Motor neuron (in vitro differentiated cells): ENCODE data around the gene FBLIM1. TPM values are rescaled to one million over a fixed set of nuclear protein-coding genes. Genes with fewer than 3 reads are reported as not detected.
A peak's percentile ranks its signal among the peaks of the same experiment; 100 is the strongest.

Source experiments
- ATAC-seq, 8 experiments: fragments of 200-7000 bp; cut with Tn5 transposase; replicated peaks in 6 of 8; 2 replicates each; pipeline ENCODE4 v1.8.0; 2021; ENCODE audit warnings: mild to moderate bottlenecking in 8 of 8, moderate library complexity in 8 of 8
- H3K27ac ChIP-seq, 2 donors: fragments of 250-450 bp; sonication (Bioruptor Pico); 2 replicates each; pipeline ENCODE4 v1.9.0; 2021; ENCODE audit warnings: antibody characterized with exemption in 2 of 2, mild to moderate bottlenecking in 2 of 2, moderate library complexity in 1 of 2
- H3K4me1 ChIP-seq, 2 donors: fragments of 250-450 bp; sonication (Bioruptor Pico); replicated peaks in 1 of 2; 2 replicates each; pipeline ENCODE4 v1.6.1; 2021; ENCODE audit warnings: antibody characterized with exemption in 2 of 2, mild to moderate bottlenecking in 2 of 2, moderate library complexity in 1 of 2
- H3K4me3 ChIP-seq, 5 donors: fragments of 250-450 bp; sonication (Bioruptor Pico); 2 replicates each; pipeline ENCODE4 v1.9.0; 2021; ENCODE audit warnings: antibody characterized with exemption in 5 of 5, mild to moderate bottlenecking in 5 of 5, moderate library complexity in 4 of 5
- WGBS, 10 experiments: fragments of 450-650 bp; shearing (Covaris generic); methylation state at CpG; one replicate each; pipeline ENCODE4 v1.0.0; 2022; 5-methylcytosine and 5-hydroxymethylcytosine counted together
- in situ Hi-C, 9 experiments: fragments of 400-800 bp; cut with MboI; loops; one replicate each; pipeline ENCODE4 v1.15.0; 2021; ENCODE audit warnings: low sequenced_read_pairs in 9 of 9, low pct_unique_long_range_greater_than_20kb in 2 of 9; ENCODE audit not compliant: unreplicated experiment in 9 of 9
- total RNA-seq, 8 experiments: library from RNA; unstranded; fragments of 300-600 nt; gene quantifications; 2 replicates each; pipeline versions ENCODE4 v1.2.3 to v1.2.4, GENCODE V29; 2022

Gene FBLIM1
- total RNA-seq, 8 experiments from 2014 or later = 2.0 to 35.1 (median 9.6) TPM

DNA sequence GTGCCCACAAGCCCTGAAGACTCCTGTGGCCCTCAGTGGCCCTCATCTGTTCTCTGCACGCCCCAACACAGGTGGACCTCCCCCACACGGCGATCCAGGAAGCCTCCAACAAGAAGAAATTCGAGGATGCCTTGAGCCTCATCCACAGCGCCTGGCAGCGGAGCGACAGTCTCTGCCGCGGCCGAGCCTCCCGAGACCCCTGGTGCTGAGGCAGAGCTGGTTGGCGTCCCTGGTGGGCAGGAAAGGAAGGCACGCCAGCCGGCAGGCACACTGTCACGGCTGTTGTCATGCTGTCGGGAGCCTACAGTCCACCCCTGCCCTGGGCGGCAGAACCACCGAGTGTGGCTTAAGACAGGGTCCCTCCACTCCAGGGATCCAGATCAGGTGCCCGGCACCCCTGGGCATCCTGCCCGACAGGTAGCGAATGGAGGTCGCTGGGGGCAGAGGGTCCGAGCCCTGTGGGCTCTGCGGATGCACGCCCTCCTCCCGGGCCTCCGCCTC lies 24.8 kb upstream of the FBLIM1 start:
- H3K27ac ChIP-seq = no peak overlapping the region
- 80 to 100% (median 95%) methylated on average over 2 to 21 of the region's 27 CpGs; no CpG with 5 or more reads in 5 of the 10 experiments for WGBS, 10 experiments
- H3K4me3 ChIP-seq = no peak overlapping the region
- no peak for ATAC-seq
- H3K4me1 ChIP-seq = peaks cover 0 to 2% of the 10 kb centered on the region in 2 donors
- in situ Hi-C loops = no loop called here

DNA sequence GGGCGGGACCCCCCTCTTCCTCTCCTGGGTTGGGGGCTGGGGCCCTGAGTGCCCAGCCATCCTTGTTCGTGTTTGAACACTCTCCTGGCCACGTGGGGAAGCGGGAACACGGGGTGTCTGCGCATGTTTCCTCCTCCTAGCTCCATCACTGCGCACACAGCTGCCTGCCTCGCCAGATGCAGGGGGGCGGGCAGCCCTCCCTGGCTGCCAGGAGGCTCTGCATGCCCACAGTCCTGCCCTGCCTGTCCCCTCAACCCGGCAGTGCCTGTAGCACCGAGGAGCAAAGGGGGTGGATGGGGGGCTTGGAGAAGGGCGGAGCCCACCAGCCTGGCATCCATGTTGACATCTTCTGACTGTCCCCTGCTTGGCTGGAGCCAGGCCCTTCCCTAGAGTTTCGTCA lies 24.3 kb upstream of the FBLIM1 start:
- in situ Hi-C loops = no loop called here
- peak overlapping the region in 1 of 2 donors; percentile 26 for H3K27ac ChIP-seq
- no peak for ATAC-seq
- 60 to 100% (median 95%) methylated on average over 1 to 10 of the region's 13 CpGs; no CpG with 5 or more reads in 6 of the 10 experiments for WGBS, 10 experiments
- H3K4me1 ChIP-seq = peaks cover 0 to 2% of the 10 kb centered on the region in 2 donors
- H3K4me3 ChIP-seq = no peak overlapping the region

DNA sequence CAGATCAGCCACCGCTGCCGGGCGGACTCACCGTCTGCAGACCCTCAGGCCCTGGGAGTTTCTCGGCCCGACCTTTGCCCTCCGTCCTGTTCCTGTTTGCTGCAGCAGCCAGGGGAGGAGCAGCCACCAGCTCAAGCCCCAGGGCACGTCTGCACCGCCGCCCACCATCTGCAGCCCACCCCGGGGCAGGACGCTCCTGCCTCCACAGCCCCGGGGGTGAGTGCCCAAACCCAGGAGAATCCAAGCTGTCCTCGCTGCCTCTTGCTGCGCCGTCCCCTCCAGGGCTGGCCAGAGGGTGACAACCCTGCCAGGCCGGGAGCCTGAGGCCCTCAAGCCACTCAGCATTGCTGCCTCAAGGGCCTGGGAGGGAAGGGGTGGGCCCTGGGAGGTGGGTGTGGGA lies 23.7 kb upstream of the FBLIM1 start:
- 43 to 82% (median 78%) methylated on average over 1 to 8 of the region's 17 CpGs; no CpG with 5 or more reads in 4 of the 10 experiments for WGBS, 10 experiments
- peak in 2 of 8 experiments; percentile 6 to 12 for ATAC-seq

DNA sequence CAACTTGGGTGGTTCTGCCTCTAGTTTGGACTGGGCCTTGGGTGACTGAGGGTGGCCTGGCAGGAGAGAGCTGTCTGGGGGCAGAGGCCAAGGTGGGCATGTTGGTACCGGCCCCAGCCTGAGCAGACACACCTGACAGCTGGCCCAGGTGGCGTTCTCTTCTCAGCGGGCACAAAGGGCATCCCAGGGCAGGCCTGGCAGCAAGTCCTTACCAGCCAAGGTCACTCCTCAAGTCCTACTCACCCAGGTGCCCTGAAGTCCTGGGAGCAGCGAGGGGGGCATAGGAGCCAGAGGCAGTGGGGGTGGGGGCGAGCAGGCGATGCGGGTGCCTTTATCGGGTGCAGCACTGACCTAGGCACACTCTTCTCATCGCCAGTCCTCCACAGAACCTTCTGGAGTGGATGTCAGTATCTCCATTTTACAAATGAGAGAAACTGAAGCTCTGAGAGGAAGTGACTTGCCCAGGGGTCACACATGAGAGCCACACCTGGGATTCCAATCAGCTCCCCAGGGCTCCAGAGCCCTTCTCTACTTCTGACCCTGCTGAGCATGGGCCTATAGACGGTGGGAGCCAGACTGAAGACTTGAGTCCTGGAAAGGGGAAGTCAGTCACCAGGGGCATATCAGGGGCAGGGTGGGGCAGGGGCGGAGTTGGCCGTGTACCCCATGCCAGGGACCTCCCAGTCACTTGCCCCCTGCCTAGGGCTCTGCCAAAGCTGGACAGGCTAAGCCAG lies 23.1 kb upstream of the FBLIM1 start:
- Histone ChIP-seq H3K4me1 (peaks cover 0 to 2% of the 10 kb centered on the region in 2 donors), H3K4me3 (no peak overlapping the region), H3K27ac (no peak overlapping the region)
- no peak for ATAC-seq
- 78 to 83% methylated on average over 3 to 4 of the region's 12 CpGs; no CpG with 5 or more reads in 8 of the 10 experiments for WGBS, 10 experiments
- in situ Hi-C loops = no loop called here

More for the DNA sequence above, 23.7 kb upstream of the FBLIM1 start:
- H3K4me1 ChIP-seq = peaks cover 0 to 2% of the 10 kb centered on the region in 2 donors
- in situ Hi-C loops = no loop called here
- H3K4me3 ChIP-seq = no peak overlapping the region
- peak overlapping the region; percentile 5 to 26 for H3K27ac ChIP-seq

DNA sequence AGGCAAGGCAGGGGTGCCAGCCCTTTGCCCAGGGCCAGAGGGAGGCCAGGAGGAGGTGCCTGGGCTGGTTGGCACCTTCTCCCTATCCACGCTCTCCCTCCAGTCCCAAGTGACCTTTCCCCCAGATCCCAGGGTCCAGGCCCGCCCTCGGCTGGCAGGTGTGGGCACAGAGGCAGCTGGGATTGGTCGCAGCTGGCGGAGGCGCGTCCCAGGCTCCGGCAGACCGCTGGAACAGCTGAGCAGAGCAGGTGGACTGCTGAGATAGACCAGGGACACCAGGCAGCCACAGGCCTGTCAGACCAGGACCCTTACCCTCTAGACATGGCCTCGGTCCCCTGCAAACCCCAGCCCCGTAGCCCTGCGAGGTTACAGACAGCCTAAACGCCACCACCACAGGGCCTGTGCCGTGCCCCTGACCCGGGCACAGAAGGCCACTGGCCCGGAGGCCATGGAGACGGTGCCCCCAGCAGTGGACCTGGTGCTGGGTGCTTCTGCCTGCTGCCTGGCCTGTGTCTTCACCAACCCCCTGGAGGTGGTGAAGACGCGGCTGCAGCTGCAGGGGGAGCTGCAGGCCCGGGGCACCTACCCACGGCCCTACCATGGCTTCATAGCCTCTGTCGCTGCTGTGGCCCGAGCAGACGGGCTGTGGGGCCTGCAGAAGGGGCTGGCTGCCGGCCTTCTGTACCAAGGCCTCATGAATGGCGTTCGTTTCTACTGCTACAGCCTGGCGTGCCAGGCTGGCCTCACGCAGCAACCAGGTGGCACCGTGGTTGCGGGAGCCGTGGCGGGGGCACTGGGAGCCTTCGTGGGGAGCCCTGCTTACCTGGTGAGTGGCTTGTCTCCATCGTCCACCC lies 22.3 kb upstream of the FBLIM1 start, which contains the start of gene SLC25A34:
Gene SLC25A34 (plus strand): TSS at position 221 of the 854 bp plus-strand sequence. CDS start 228 bp downstream, at position 449.
- peak in 2 of 8 experiments; percentile 2 to 6 for ATAC-seq
- H3K4me3 ChIP-seq = no peak within 1 kb of the TSS
- H3K4me1 ChIP-seq = peaks cover 2% of the 10 kb centered on the region in 2 donors
- no peak within 1 kb of the TSS for H3K27ac ChIP-seq
- in situ Hi-C loops = no loop called here
- 83 to 100% (median 96%) methylated on average over 1 to 7 of the region's 35 CpGs; no CpG with 5 or more reads in 5 of the 10 experiments for WGBS, 10 experiments

DNA sequence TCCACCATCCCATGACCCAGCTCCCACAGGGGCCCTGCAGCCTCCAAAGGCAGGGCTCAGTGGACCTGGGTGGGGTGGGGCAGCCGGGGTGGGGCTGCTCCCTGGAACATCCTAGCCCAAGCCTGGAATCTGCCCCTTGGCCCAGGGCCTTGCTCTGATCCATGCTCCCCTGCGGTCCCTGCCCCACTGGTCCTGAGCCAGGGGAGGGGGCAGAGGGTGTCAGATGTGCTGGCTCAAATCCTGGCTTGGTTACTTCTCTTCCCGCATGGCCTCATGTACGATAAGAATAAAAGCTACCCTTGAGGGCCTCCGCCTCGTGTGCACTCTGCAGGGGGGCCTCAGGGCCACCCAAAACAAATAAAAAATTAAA lies 21.7 kb upstream of the FBLIM1 start:
- in situ Hi-C loops = no loop called here
- Histone ChIP-seq H3K4me3 (no peak overlapping the region), H3K4me1 (peaks cover 2 to 6% of the 10 kb centered on the region in 2 donors), H3K27ac (no peak overlapping the region)
- WGBS, 10 experiments = 60 to 94% (median 68%) methylated on average over 1 to 4 of the region's 6 CpGs; no CpG with 5 or more reads in 6 of the 10 experiments
- peak in 2 of 8 experiments; percentile 3 to 5 for ATAC-seq

DNA sequence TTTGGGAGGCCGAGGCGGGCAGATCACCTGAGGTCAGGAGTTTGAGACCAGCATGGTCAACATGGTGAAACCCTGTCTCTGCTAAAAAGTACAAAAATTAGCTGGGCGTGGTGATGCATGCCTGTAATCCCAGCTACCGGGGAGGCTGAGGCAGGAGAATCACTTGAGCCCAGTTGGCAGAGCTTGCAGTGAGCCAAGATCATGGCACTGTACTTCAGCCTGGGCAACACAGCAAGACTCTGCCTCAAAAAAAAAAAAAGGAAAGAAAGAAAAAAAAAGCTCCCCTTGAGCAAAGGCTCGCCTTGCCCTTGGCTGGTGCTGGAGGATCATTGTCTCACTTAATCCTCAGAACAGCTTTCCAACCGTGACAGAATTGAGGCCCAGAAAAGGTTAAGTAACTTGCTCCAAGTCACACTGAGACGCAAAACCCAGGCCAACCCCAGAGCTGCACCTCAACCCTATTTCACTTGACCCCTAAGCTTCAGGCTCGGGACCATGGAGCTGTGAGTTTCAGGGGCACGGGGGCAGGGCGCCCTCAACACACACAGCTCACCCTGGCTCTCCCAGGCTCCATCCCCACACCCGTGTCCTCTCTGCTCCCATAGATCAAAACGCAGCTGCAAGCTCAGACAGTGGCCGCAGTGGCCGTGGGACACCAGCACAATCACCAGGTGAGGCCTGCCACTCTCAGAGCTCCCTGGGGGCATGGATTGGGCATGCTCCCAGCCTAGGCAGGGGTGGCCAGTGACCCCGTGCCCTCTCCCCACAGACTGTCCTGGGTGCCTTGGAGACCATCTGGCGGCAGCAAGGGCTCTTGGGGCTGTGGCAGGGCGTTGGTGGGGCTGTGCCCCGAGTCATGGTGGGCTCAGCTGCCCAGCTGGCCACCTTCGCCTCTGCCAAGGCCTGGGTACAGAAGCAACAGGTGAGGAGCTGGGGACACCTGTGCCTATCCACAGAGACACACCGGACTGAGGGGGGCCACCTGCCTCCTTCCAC lies 21.0 kb upstream of the FBLIM1 start:
- Histone ChIP-seq H3K27ac (no peak overlapping the region), H3K4me1 (peaks cover 2 to 6% of the 10 kb centered on the region in 2 donors), H3K4me3 (no peak overlapping the region)
- ATAC-seq = no peak
- in situ Hi-C loops = no loop called here
- 60 to 100% (median 84%) methylated on average over 2 to 15 of the region's 20 CpGs; no CpG with 5 or more reads in 1 of the 10 experiments for WGBS, 10 experiments

DNA sequence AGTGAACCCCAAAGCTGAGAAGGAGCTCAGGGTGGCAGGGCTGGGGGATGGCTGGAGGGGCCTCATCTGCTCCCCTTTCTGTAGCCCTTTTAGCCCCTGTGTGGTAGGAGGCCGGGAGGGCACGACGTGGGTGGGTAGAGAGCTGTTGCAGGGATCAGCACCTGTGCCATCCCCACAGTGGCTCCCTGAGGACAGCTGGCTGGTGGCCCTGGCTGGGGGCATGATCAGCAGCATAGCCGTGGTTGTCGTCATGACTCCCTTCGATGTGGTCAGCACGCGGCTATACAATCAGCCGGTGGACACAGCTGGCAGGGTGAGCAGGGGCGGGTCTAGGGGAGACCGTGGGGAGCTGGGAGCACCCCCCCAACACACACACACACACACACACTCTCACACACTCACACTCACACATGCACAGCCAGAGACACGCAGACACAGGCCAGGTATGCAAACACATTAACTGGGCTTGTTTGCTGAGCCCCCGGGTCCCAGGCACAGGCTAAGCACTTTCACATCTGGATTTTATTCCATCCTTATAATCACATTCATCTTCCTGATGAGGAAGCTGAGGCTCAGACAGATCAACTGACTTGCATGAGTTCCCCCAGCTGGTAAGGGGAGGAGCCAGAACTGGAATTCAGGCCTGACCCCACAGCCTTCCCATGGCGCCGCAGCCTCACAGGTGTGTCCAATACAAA lies 20.0 kb upstream of the FBLIM1 start:
- Histone ChIP-seq H3K4me3 (no peak overlapping the region), H3K4me1 (peaks cover 2 to 6% of the 10 kb centered on the region in 2 donors), H3K27ac (no peak overlapping the region)
- 60 to 91% (median 85%) methylated on average over 2 to 6 of the region's 15 CpGs; no CpG with 5 or more reads in 7 of the 10 experiments for WGBS, 10 experiments
- ATAC-seq = peak in 1 of 8 experiments; percentile 42
- in situ Hi-C loops = no loop called here

DNA sequence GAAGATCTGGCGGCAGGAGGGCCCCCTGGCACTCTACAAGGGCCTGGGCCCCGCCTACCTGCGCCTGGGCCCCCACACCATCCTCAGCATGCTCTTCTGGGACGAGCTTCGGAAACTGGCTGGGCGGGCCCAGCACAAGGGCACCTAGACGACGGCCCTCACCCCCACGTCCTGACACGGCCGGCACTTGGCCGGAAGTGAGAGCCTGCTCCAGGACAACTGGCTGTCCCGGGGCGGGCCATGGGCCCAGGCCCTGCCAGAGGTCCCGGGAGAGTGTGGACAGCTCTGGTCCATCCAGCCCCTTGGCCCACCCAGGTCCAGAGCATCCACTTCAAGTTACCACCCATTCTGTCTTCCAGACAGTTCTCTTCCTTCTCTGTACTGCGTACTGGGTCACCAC lies 19.3 kb upstream of the FBLIM1 start:
- peaks cover 2 to 6% of the 10 kb centered on the region in 2 donors for H3K4me1 ChIP-seq
- in situ Hi-C loops = no loop called here
- WGBS, 10 experiments = 72 to 100% (median 94%) methylated on average over 1 to 9 of the region's 16 CpGs; no CpG with 5 or more reads in 4 of the 10 experiments
- ATAC-seq = no peak
- H3K4me3 ChIP-seq = no peak overlapping the region
- H3K27ac ChIP-seq = no peak overlapping the region

DNA sequence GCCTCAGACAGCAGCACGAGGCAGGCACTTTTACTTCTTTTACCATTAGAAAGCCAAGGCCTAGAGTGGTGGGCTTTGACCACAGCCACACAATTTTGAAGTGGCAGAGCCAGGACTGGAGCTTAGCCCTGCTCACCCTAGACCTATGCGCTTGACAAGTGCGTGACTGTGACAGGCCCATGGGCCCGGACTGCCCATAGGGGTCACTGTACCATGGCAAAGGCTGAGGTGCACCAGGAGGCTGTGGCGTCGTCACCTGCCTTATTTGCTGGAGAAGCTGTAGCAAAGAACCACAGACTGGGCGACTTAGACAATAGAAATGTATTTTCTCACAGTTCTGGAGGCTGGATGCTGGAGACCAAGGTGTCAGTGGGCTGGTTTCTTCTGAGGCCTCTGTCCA lies 18.9 kb upstream of the FBLIM1 start:
- in situ Hi-C loops = no loop called here
- no peak for ATAC-seq
- Histone ChIP-seq H3K4me3 (no peak overlapping the region), H3K4me1 (peaks cover 0 to 6% of the 10 kb centered on the region in 2 donors), H3K27ac (no peak overlapping the region)
- 0 to 100% (median 86%) methylated on average over 1 to 7 of the region's 7 CpGs; no CpG with 5 or more reads in 3 of the 10 experiments for WGBS, 10 experiments

DNA sequence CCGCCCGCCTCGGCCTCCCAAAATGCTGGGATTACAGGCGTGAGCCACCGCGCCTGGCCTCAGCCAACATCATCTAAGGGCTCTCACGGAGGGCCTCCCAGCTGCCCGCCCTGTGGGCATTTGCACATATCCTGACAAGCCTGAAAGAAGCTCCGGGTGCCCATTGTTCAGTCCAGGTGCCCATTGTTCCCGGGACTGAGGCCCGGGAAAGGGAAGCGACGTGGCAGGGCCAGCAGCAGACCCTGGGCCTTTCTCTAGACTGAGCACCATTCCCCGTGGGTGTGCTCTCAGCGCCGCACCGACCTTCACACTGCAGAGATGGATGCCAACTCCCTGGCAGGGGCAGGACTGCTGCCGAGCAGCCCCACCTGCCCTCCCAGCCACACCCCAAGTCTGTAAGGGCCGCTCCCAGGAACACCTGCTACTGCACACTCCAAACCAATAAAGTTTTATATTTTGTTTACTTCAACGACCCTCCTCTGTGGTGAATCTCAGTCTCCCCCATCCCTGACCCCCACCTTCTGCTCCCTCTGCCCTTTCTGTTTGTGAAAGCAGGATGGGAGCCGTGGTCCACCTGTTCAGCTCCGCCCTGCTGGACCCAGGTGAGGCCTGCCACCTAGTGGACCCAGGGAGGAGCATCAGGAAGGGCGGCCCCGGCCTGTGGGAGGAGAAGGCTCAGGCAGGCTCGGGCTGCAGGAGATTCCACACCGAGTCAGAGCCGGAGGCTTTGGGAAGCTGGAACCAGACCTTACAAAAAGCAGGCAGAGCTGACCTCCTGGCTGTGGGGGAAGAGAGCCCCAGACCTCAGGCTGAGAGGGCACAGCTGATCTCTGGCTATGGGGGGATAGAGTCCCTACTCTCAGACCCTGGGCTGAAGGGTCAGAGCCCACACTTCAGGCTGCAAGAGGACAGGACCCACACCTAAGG lies 17.4 kb upstream of the FBLIM1 start:
- no peak overlapping the region for H3K27ac ChIP-seq
- in situ Hi-C loops = no loop called here

More for the DNA sequence above, 17.4 kb upstream of the FBLIM1 start:
- peaks cover 0 to 6% of the 10 kb centered on the region in 2 donors for H3K4me1 ChIP-seq
- peak; percentile 62 to 91 (median 86) for ATAC-seq
- H3K4me3 ChIP-seq = no peak overlapping the region
- WGBS, 10 experiments = 0 to 72% (median 38%) methylated on average over 1 to 16 of the region's 27 CpGs; no CpG with 5 or more reads in 3 of the 10 experiments
